ENCODE results near the gene PCDHGC3.

The PCDHGC3 gene

DNA sequence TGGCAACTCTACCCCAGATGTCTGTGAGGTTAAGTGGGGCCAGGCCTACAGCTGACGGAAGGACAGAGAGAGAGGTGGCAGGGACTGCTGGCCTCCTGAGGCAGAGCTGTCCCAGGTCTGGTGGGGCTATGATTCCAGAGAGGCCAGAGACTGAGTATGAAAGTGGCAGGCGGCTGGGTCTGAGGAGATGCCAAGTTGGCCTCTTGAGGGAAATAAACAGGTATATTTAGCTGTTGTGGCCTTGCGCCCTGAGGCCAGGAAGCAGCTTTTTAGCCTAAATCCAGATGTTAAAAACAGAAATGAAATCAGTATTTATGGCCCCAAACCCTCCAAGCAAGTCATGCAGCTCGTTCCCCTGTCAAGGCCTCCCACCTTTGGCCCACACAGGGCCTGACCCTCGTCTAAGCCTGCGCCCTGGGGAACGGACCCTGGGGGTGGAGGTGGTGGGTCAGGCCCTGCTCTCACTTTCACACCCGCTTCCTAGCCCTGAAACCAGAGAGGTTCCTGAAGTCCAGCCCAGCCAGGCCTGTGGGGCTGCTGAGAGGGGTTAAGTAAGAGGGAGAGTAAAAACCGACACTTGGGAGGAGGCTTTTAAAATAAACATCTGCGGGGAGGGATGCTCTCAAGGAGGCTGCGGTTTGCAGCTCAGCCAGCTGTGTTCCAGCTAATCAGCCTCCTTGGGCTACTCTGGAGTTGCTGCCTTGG is 31.8 kb downstream of the PCDHGC3 start:
- Mint-ChIP-seq H3K36me3 (ENCODE audit: low read depth) (peaks cover 50% of the 10 kb centered on the region), H3K4me3 (peak overlapping the region; percentile 67 to 79 (median 74)), H3K4me1 (peaks cover 74% of the 10 kb centered on the region), H3K9me3 (no peaks in the 10 kb centered on the region), H3K27ac (peak overlapping the region; percentile 99 to 100 (median 99)), H3K27me3 (ENCODE audit: low read depth) (no peaks in the 10 kb centered on the region)
- TF ChIP-seq, protein P1, sequence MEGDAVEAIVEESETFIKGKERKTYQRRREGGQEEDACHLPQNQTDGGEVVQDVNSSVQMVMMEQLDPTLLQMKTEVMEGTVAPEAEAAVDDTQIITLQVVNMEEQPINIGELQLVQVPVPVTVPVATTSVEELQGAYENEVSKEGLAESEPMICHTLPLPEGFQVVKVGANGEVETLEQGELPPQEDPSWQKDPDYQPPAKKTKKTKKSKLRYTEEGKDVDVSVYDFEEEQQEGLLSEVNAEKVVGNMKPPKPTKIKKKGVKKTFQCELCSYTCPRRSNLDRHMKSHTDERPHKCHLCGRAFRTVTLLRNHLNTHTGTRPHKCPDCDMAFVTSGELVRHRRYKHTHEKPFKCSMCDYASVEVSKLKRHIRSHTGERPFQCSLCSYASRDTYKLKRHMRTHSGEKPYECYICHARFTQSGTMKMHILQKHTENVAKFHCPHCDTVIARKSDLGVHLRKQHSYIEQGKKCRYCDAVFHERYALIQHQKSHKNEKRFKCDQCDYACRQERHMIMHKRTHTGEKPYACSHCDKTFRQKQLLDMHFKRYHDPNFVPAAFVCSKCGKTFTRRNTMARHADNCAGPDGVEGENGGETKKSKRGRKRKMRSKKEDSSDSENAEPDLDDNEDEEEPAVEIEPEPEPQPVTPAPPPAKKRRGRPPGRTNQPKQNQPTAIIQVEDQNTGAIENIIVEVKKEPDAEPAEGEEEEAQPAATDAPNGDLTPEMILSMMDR (IDR thresholded peaks at IDR 0.05; ENCODE audit: unreplicated experiment in 3 of 3): no peak

DNA sequence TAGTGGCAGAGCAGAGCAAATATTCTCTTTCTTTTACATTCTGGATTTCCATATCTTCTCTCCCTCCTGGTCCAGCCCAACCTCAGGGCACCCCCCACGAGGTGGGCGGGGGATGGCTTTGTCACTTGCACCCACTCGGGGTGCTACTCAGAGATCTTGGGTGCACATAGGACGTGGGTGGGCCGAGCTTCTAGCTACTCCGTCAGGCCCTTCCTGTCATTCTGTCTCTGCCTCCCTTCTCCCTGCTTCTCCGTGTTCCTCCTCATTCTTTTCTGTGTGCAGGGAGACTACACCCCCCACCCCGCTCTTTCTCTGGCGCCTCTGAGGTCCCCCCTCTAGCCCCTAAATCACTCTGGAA is 32.7 kb downstream of the PCDHGC3 start:
- TF ChIP-seq, protein P1 (IDR thresholded peaks at IDR 0.05; ENCODE audit: unreplicated experiment in 3 of 3): no peak
- peaks cover 50% of the 10 kb centered on the region for H3K36me3 Mint-ChIP-seq (ENCODE audit: low read depth)
- peak overlapping the region; percentile 99 to 100 (median 99) for H3K27ac Mint-ChIP-seq
- H3K27me3 Mint-ChIP-seq (ENCODE audit: low read depth): no peaks in the 10 kb centered on the region
- H3K4me1 Mint-ChIP-seq: peaks cover 80% of the 10 kb centered on the region
- peak overlapping the region; percentile 74 to 80 (median 79) for H3K4me3 Mint-ChIP-seq
- H3K9me3 Mint-ChIP-seq: no peaks in the 10 kb centered on the region

DNA sequence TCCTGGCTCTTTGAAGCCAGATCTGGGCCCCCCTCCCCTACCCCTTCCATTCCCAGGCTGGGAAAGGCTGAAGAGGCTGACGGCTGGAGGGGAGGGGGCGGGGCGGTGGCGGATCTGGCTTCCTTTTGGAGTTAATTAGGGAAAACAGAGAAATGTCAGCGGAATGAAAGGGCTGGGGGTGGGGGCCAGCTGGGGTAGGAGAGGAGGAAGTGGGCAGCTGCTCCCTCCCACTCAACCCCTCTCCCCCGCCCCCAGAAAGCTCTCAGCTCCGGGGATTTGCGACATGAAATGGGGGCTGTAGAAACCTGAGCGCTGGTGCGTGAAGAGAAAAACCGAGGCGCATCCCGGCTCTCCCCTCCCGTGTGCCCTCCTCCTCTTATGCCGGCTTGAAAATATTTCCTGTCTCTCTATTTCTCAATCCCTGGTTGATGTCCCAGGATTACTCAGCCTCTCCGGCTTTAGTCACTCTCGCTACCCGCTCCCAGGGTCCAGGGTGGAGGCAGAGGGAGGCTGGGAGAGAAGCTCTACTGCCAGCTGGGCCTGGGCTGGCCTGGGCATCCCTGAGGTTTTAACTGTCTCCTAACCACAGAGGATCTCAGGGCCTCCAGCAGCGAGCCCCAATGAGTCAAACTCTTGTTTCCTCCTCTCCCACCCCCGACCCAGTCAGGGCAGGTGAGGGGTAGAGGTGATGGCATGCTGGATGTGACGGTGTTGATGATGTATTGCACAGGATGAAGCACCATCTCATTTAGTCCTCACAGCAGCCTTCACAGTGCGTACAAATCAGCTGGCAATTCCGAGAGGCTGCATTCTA is 33.2 kb downstream of the PCDHGC3 start:
- TF ChIP-seq, protein P1 (IDR thresholded peaks at IDR 0.05; ENCODE audit: unreplicated experiment in 3 of 3): no peak

DNA sequence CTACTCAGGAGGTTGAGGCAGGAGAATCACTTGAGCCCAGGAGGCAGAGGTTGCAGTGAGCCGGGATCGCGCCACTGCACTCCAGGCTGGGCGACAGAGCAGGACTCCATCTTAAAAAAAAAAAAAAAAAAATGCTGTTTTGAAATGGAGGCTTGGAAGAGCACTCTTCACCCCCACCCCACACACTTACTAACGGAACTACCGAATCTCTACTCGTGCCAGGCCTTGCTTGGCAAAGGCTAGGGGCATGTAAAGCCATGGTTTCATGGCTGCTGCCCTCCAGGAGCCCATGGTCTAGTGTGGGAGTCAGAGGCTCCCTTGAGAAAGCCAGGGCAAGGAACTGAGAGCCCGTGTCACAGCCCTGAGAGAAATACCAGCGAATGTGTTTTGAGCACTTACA is 34.4 kb downstream of the PCDHGC3 start:
- peak overlapping the region; percentile 99 to 100 (median 99) for H3K27ac Mint-ChIP-seq
- peak overlapping the region; percentile 29 to 79 (median 29) for H3K4me3 Mint-ChIP-seq
- peaks cover 81% of the 10 kb centered on the region for H3K4me1 Mint-ChIP-seq
- H3K9me3 Mint-ChIP-seq: no peaks in the 10 kb centered on the region
- TF ChIP-seq, protein P1 (IDR thresholded peaks at IDR 0.05; ENCODE audit: unreplicated experiment in 3 of 3): no peak
- peaks cover 34% of the 10 kb centered on the region for H3K36me3 Mint-ChIP-seq (ENCODE audit: low read depth)
- peaks cover 3% of the 10 kb centered on the region for H3K27me3 Mint-ChIP-seq (ENCODE audit: low read depth)

More for the DNA sequence above, 33.2 kb downstream of the PCDHGC3 start:
- H3K27ac Mint-ChIP-seq: peak overlapping the region; percentile 99 to 100 (median 99)
- no peaks in the 10 kb centered on the region for H3K27me3 Mint-ChIP-seq (ENCODE audit: low read depth)
- H3K4me1 Mint-ChIP-seq: peaks cover 80% of the 10 kb centered on the region
- H3K4me3 Mint-ChIP-seq: peak overlapping the region; percentile 74 to 80 (median 79)
- H3K9me3 Mint-ChIP-seq: no peaks in the 10 kb centered on the region
- peaks cover 46% of the 10 kb centered on the region for H3K36me3 Mint-ChIP-seq (ENCODE audit: low read depth)

DNA sequence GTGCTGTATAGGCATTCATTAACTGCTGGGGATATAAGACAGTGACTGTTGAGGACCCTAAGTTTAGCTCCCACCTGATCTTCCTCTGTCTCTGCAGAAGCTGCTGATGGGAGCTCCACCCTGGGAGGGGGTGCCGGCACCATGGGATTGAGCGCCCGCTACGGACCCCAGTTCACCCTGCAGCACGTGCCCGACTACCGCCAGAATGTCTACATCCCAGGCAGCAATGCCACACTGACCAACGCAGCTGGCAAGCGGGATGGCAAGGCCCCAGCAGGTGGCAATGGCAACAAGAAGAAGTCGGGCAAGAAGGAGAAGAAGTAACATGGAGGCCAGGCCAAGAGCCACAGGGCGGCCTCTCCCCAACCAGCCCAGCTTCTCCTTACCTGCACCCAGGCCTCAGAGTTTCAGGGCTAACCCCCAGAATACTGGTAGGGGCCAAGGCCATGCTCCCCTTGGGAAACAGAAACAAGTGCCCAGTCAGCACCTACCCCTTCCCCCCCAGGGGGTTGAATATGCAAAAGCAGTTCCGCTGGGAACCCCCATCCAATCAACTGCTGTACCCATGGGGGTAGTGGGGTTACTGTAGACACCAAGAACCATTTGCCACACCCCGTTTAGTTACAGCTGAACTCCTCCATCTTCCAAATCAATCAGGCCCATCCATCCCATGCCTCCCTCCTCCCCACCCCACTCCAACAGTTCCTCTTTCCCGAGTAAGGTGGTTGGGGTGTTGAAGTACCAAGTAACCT is 35.3 kb downstream of the PCDHGC3 start:
- H3K4me1 Mint-ChIP-seq: peaks cover 82% of the 10 kb centered on the region
- peaks cover 3% of the 10 kb centered on the region for H3K27me3 Mint-ChIP-seq (ENCODE audit: low read depth)
- peak overlapping the region; percentile 99 to 100 (median 99) for H3K27ac Mint-ChIP-seq
- no peaks in the 10 kb centered on the region for H3K9me3 Mint-ChIP-seq
- peaks cover 30% of the 10 kb centered on the region for H3K36me3 Mint-ChIP-seq (ENCODE audit: low read depth)
- TF ChIP-seq, protein P1 (IDR thresholded peaks at IDR 0.05; ENCODE audit: unreplicated experiment in 3 of 3): no peak
- peak overlapping the region in 1 of 3 experiments; percentile 47 for H3K4me3 Mint-ChIP-seq
